HG03342 (cell line): ENCODE data around the gene KRTAP4-1.
"Not testable (repeated sequence)": the region's sequence is repeated elsewhere in the genome, so short reads cannot be mapped to it uniquely, and the experiment has no call there.

ENCODE experiments used
- ATAC-seq: cut with Tn5 transposase; IDR thresholded peaks from one replicate; pipeline ENCODE4 v1.9.1; 2021; ENCODE audit warnings: mild to moderate bottlenecking, moderate library complexity; ENCODE audit not compliant: unreplicated experiment

KRTAP4-1 gene

GRCh38 chr17:41184480-41184961 lies at the start of gene KRTAP4-1:
Gene KRTAP4-1, minus strand, starts transcription at chr17:41184911. Its CDS starts 57 bp downstream, at chr17:41184854.
- no peak for ATAC-seq

- ATAC-seq = not testable (repeated sequence)
These were observed 47.8 kb upstream of the KRTAP4-1 start, which contains the start of gene KRTAP9-3 for GRCh38 chr17:41232399-41233105. Gene KRTAP9-3, plus strand, starts transcription at chr17:41232449. Its CDS starts 53 bp downstream, at chr17:41232502.

- ATAC-seq = no peak
These were observed 47.0 kb upstream of the KRTAP4-1 start for GRCh38 chr17:41231731-41232130.

- no peak for ATAC-seq
These were observed 45.4 kb upstream of the KRTAP4-1 start for GRCh38 chr17:41230094-41230493.

DNA sequence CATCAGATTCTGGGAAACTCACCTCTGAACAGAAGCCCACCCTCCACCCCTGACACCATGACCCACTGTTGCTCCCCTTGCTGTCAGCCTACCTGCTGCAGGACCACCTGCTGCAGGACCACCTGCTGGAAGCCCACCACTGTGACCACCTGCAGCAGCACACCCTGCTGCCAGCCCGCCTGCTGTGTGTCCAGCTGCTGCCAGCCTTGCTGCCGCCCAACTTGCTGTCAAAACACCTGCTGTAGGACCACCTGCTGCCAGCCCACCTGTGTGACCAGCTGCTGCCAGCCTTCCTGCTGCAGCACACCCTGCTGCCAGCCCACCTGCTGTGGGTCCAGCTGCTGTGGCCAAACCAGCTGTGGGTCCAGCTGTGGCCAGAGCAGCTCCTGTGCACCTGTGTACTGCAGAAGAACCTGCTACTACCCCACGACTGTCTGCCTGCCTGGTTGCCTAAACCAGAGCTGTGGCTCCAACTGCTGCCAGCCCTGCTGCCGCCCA lies 41.9 kb upstream of the KRTAP4-1 start, which contains the start of gene KRTAP9-2:
Gene KRTAP9-2, plus strand, starts transcription at position 51 of the 498 bp plus-strand sequence. Its CDS starts 7 bp downstream, at position 58.
- ATAC-seq = not testable (repeated sequence)

DNA sequence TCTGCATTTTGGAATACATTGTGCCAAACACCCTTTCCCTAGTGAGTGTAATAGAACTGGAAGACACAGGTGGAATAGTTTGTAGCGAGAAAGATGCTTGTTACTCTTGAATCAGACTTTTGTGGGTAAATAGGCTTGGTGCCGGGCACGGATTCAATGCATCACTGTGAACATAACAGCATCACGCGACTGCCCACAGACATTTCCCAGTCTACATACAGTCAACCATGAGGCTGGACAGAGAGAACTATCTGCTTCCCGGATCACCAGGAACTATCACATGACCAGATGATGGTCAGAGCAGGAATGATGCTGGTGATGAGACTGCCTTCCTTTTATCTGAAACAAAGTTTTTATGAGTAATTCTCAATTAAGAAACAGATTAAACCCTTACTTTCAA lies 41.3 kb upstream of the KRTAP4-1 start:
- ATAC-seq = no peak

DNA sequence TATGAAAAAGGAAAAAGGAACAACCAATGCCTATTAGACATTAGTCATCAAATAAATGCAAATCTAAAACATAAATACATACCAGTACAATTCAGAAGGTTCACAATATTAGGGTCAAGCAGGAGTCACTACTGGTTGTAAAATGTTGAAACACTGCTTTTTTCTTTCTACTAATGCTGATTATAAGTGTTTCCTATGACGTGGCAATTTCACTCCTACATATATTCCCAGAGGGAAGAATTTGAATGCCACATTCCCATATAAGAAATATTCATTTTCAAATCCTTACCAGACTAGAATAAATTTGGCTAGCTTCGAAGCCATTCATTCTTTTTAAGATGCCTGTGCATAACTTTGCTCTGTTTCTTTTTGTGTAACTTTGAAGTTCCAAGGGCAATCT lies 39.1 kb upstream of the KRTAP4-1 start:
- no peak for ATAC-seq

DNA sequence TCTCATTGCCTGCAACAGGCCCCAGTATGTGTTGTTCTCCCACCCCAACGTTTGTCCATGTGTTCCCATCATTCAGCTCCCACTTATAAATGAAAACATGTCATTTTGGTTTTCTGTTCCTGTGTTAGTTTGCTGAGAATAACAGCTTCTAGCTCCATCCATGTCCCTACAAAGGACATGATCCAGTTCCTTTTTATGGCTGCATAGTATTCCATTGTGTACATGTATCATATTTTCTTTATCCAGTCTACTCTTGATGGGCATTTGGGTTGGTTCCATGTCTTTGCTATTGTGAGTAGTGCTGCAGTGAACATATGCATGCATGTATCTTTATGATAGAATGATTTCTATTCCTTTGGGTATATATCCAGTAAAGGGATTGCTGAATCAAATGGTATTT lies 31.0 kb upstream of the KRTAP4-1 start:
- no peak for ATAC-seq

DNA sequence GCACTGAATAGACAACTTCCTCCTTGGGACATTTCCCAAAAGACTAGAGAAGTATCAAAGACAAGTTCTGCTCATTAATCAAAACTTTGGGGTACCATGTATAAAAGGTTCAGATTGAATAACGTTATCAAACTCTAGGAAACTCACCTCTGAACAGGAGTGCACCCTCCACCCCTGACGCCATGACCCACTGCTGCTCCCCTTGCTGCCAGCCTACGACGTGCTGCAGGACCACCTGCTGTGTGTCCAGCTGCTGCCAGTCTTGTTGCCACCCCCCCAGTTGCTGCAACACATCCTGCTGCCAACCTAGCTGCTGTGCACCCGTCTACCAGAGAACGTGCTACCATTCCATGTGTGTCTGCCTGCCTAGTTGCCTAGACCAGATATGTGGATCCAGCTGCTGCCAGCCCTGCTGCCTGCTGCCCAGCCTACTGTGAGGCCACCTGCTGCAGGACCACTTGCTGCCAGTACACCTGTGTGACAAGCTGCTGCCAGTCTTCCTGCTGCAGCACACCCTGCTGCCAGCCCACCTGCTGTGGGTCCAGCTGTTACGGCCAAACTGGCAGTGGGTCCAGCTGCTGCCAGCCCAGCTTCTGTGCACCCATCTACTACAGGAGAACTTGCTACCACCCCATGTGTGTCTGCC lies 27.9 kb upstream of the KRTAP4-1 start:
- no peak for ATAC-seq

GRCh38 chr17:41211845-41212466 lies 27.2 kb upstream of the KRTAP4-1 start:
- ATAC-seq = no peak

DNA sequence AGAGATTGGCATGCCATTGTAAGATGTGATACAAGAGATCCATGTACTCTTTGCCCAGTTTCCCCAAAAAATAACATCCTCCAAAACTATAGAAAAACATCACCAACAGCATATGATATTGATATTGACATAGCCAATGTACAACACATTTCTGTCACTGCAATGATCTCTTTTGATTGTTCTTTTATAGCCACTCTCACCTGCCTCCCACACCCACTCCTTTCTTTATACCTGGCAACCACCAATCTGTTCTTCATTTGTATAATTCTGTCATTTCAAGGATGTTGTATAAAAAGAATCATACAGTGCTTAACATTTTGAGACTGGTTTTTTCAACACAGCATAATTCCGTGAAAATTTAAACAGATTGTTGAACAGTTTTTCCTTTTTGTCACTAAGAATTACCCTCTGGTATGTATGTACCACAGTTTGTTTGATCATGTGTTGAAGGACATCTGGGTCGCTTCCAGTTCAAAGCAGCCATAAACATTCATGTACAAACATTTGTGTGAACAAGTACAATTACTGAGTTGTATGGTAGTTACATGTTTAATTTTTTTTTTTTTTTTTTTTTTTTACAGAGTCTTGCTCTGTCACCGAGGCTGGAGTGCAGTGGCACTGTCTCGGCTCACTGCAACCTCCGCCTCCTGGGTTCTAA lies 14.8 kb upstream of the KRTAP4-1 start:
- ATAC-seq = no peak

DNA sequence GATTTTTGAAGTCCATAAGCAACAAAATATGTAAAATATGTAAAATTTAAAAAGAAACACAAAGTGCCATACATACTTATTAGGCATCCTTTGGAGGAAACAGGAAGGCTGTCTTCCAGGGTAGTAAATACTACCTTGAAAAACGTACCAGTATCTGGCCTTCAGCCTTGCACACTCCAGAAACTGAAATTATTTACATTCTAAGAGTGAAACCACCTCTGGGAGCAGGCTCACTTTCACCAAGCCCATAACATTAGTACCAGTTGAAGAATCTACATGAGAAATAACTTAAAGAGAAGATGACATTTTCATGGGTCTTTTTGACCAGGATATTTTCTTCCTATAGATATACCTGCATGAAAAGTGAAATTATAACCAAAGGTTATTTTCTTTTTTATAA lies 11.4 kb upstream of the KRTAP4-1 start:
- no peak for ATAC-seq

DNA sequence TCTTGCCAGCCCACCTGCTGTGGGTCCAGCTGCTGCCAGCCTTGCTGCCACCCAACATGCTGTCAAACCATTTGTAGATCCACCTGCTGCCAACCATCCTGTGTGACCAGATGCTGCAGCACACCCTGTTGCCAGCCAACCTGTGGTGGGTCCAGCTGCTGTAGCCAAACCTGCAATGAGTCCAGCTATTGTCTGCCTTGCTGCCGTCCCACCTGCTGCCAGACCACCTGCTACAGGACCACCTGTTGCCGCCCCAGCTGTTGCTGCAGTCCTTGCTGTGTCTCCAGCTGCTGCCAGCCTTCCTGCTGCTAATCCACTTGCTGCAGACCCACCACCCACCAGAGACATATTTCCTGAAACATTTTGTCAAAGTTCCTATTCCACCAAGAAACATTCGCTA lies 5.6 kb upstream of the KRTAP4-1 start:
- no peak for ATAC-seq

DNA sequence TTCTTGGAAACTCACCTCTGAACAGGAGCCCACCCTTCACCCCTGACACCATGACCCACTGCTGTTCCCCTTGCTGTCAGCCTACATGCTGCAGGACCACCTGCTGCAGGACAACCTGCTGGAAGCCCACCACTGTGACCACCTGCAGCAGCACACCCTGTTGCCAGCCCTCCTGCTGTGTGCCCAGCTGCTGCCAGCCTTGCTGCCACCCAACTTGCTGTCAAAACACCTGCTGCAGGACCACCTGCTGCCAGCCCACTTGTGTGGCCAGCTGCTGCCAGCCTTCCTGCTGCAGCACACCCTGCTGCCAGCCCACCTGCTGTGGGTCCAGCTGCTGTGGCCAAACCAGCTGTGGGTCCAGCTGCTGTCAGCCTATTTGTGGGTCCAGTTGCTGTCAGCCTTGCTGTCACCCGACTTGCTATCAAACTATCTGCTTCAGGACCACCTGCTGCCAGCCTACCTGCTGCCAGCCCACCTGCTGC lies 5.2 kb upstream of the KRTAP4-1 start, which contains the start of gene KRTAP9-1:
Gene KRTAP9-1, plus strand, starts transcription at position 51 of the 482 bp plus-strand sequence. Its CDS starts 0 bp downstream, at position 51.
- ATAC-seq = not testable (repeated sequence)

GRCh38 chr17:41186872-41187271 lies 2.2 kb upstream of the KRTAP4-1 start:
- ATAC-seq = no peak

DNA sequence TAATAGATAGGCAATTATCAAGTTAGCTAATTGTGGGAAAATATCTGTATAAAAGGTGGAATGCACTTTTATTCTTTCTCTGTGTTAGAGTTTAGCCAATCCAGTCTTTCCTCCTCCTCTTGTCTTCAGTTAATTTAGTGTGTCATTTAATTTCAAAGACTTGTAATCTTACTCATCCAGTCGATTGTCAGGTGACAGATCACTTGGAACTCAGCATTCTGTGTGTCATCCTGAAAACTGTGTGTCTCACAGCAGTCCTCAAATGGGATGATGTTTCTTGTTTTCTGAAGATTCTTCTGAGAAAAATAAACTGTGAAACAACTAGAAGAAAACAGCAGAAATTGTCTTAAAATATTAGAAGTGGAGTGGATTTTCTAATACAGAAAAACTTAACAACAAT lies 290 bp upstream of the KRTAP4-1 start:
- ATAC-seq = no peak

GRCh38 chr17:41178843-41179616 lies 5.7 kb downstream of the KRTAP4-1 start:
- no peak for ATAC-seq

DNA sequence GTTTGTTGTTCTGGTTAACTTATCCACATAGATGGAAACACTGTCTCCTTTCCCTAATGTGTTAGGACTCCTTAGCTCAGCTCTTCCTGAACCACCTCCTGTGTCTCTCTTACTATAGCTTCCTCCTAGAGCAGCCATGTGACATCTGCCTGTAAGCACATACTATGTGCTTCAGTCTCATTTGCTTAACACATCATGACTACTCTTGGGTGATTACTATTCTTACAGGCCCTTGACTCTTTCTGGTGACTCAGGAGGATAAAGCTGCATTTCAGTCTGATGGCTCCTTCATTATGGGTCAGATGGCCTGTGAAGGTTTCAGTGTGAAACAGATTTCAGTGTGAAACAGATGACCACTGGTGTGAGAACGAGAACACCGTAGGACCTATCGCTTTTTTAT lies 6.4 kb downstream of the KRTAP4-1 start:
- ATAC-seq = no peak

DNA sequence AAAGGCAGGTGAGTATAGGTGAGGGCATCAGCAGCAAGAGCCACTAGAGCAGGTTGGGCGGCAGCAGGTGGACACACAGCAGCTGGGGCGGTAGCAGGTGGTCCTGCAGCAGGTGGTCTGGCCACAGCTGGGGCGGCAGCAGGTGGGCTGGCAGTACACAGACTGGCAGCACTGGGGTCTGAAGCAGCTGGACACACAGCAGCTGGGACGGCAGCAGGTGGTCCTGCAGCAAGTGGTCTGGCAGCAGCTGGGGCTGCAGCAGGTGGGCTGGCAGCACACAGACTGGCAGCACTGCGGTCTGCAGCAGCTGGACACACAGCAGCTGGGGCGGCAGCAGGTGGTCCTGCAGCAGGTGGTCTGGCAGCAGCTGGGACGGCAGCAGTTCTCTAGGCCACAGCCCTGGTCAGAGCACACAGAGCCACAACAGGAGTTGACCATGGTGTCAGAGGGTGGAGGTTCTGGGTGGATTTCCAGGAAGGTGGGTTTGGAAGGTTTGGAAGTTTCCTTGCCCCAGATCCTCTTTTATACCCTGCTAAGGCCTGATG lies 6.9 kb downstream of the KRTAP4-1 start, which contains the start of gene KRTAP4-2:
Gene KRTAP4-2, minus strand, starts transcription at position 495 of the 545 bp plus-strand sequence. Its CDS starts 57 bp downstream, at position 438.
- no peak for ATAC-seq
